Measurements from ENCODE around the gene ZNF485. TPM values are rescaled to one million over a fixed set of nuclear protein-coding genes. Genes with fewer than 3 reads are reported as not detected.
"Not testable (repeated sequence)": the region's sequence is repeated elsewhere in the genome, so short reads cannot be mapped to it uniquely, and the experiment has no call there.

Gene ZNF485
- total and polyA plus RNA-seq, 10 of the 15 experiments (the other 5 are each of a cell fraction or from before 2014, with no cell fraction given): 3.2 to 7.6 (median 5.1) TPM

DNA sequence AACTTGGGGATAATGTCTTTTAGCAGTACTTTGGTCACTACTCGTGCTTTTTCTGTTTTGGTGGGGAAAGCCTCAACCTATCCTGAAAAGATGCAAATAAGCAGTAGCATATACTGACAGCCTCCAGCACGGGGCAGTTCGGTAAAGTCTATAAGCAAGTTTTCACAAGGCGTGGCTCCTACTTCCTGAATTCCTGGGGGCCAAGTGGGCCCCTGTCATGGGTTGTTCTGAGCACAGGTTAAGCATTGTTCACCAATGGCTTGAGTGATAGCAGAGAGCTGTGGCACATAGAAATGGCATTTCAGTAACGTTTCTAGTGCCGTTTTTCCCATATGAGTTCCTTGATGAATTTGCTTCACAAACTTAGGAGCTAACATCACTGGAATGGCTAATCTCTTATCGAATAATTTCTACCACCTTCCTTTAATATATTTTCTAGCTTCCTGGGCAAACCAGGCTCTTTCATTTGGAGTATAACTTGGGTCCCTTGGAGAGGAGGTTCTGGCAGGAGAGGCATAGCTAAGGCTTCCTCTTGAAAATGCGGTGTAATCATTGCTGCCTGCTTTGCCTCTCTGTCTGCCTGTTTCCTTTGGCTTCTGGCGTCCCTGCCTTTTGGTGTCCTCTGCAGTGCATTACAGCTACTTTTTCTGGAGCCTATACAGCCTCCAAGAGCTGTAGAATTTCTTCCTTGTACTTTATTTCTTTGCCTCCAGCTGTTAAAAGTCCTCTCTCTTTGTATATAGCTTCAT, 20.1 kb upstream of the ZNF485 start:
- no peaks in the 10 kb centered on the region for H3K27me3 ChIP-seq (replicated peaks in 1 of 2; ENCODE audit: control insufficient read depth in 2 of 2, insufficient read depth in 2 of 2, low read length in 1 of 2)
- no peak overlapping the region for H3K27ac ChIP-seq (ENCODE audit: control insufficient read depth, insufficient read depth)
- TF ChIP-seq ZNF24 (IDR thresholded peaks at IDR 0.05) (no peak), SREBF1 (IDR thresholded peaks at IDR 0.05; ENCODE audit: low read length) (no peak), RUNX3 (IDR thresholded peaks at IDR 0.05; ENCODE audit: low read length) (no peak), POLR2AphosphoS2 (IDR thresholded peaks at IDR 0.05; ENCODE audit: low read depth, low read length) (no peak), SPI1 (IDR thresholded peaks at IDR 0.05; ENCODE audit: borderline replicate concordance, insufficient read depth, low read depth, low read length) (no peak), ZZZ3 (IDR thresholded peaks at IDR 0.05; ENCODE audit: control insufficient read depth, insufficient read length, low read depth) (no peak)
- no peaks in the 10 kb centered on the region for H3K4me1 ChIP-seq (ENCODE audit: control insufficient read depth, insufficient read depth, low read length)
- DNase-seq (ENCODE audit: low read depth, low spot score) (no peak), ATAC-seq (no peak), FAIRE-seq (no peak)
- BruUV-seq (replicated peaks): no TSS peak
- no peaks in the 10 kb centered on the region for H3K79me2 ChIP-seq (ENCODE audit: control insufficient read depth, insufficient read depth, low read length)
- no peak overlapping the region for H2AFZ ChIP-seq (ENCODE audit: control insufficient read depth, low read depth, low read length)
- H3K36me3 ChIP-seq (ENCODE audit: control insufficient read depth in 2 of 2, insufficient read depth in 2 of 2, low read length in 1 of 2): no peaks in the 10 kb centered on the region
- WGBS (ENCODE audit: insufficient coverage, insufficient replicate concordance, low lambda C conversion rate, missing lambda C conversion rate): 11% methylated on average over 9 of the region's 9 CpGs
- intact Hi-C loops (cut with micrococcal nuclease; ENCODE audit: unreplicated experiment) (no loop called here), in situ Hi-C loops (cut with MboI) (no loop called here)
- RAD21 ChIA-PET (ENCODE audit: unreplicated experiment): interaction anchor here (0.7 kb wide), 1 partner anchor 9 kb away, joined by 3 read pairs; no protein-coding TSS in a partner anchor
- POLR2A ChIA-PET: no interaction called here
- SMC1A ChIA-PET (ENCODE audit: uncharacterized antibody, unreplicated experiment): interaction anchor here (1.0 kb wide), 1 partner anchor 9 kb away, joined by 4 read pairs; no protein-coding TSS in a partner anchor
- peaks cover under 1% of the 10 kb centered on the region; the same call in 2 of the 3 replicates for H3K9me3 ChIP-seq (replicated peaks; ENCODE audit: control insufficient read depth, insufficient read depth, low read length)
- H4K20me1 ChIP-seq (ENCODE audit: control insufficient read depth, insufficient read depth): no peaks in the 10 kb centered on the region
- no peak overlapping the region for H3K4me3 ChIP-seq
- no peak overlapping the region for H3K4me2 ChIP-seq (ENCODE audit: control insufficient read depth, insufficient read depth)
- CTCF ChIA-PET: interaction anchor here (1.3 kb wide), 1 partner anchor 13 kb away, joined by 3 read pairs; no protein-coding TSS in a partner anchor
- H3K9ac ChIP-seq (ENCODE audit: control insufficient read depth, insufficient read depth, low read length): no peak overlapping the region

GRCh38 chr10:43586730-43587115, 19.5 kb upstream of the ZNF485 start:
- RAD21 ChIA-PET (ENCODE audit: unreplicated experiment); DNase-seq (ENCODE audit: low read depth, low spot score); H3K4me1 ChIP-seq (ENCODE audit: control insufficient read depth, insufficient read depth, low read length); H4K20me1 ChIP-seq (ENCODE audit: control insufficient read depth, insufficient read depth); H3K27me3 ChIP-seq (replicated peaks in 1 of 2; ENCODE audit: control insufficient read depth in 2 of 2, insufficient read depth in 2 of 2, low read length in 1 of 2); in situ Hi-C loops (cut with MboI); H3K36me3 ChIP-seq (ENCODE audit: control insufficient read depth in 2 of 2, insufficient read depth in 2 of 2, low read length in 1 of 2); H3K79me2 ChIP-seq (ENCODE audit: control insufficient read depth, insufficient read depth, low read length); ATAC-seq; H3K27ac ChIP-seq (ENCODE audit: control insufficient read depth, insufficient read depth); FAIRE-seq; H3K4me3 ChIP-seq; H3K9ac ChIP-seq (ENCODE audit: control insufficient read depth, insufficient read depth, low read length); POLR2A ChIA-PET; intact Hi-C loops (cut with micrococcal nuclease; ENCODE audit: unreplicated experiment); H2AFZ ChIP-seq (ENCODE audit: control insufficient read depth, low read depth, low read length); H3K9me3 ChIP-seq (replicated peaks; ENCODE audit: control insufficient read depth, insufficient read depth, low read length); H3K4me2 ChIP-seq (ENCODE audit: control insufficient read depth, insufficient read depth); BruUV-seq (replicated peaks): not testable (repeated sequence)
- 34% methylated on average over 3 of the region's 3 CpGs for WGBS (ENCODE audit: insufficient coverage, insufficient replicate concordance, low lambda C conversion rate, missing lambda C conversion rate)
- ChIA-PET CTCF (interaction anchor here (1.3 kb wide), 1 partner anchor 14 kb away, joined by 3 read pairs; no protein-coding TSS in a partner anchor), SMC1A (ENCODE audit: uncharacterized antibody, unreplicated experiment) (interaction anchor here (1.0 kb wide), 1 partner anchor 8 kb away, joined by 4 read pairs; no protein-coding TSS in a partner anchor)
